Liver (tissue), 9 donors: ENCODE data around the gene ARHGAP1. TPM values are rescaled to one million over a fixed set of nuclear protein-coding genes. Genes with fewer than 3 reads are reported as not detected.

Experiments used
- DNase-seq: peaks from one replicate; pipeline ENCODE4 v3.0.0-alpha.2; 2017; ENCODE audit warnings: low spot score
- H3K27ac ChIP-seq, 2 donors: one replicate each; pipeline ENCODE4 v1.7.0; 2013; ENCODE audit warnings: inconsistent platforms in 2 of 2, low read length in 2 of 2, control low read depth in 1 of 2, low read depth in 1 of 2, mild to moderate bottlenecking in 1 of 2
- H3K27me3 ChIP-seq, 4 donors: one replicate each; pipeline versions ENCODE4 v1.6.1 to v1.7.0; 2013; ENCODE audit warnings: low read length in 3 of 4, inconsistent platforms in 1 of 4, mild to moderate bottlenecking in 1 of 4, moderate library complexity in 1 of 4; ENCODE audit not compliant: control insufficient read depth in 4 of 4, insufficient read depth in 4 of 4
- H3K36me3 ChIP-seq, 4 donors: one replicate each; pipeline versions ENCODE4 v1.6.1 to v1.7.0; 2013; ENCODE audit warnings: low read length in 3 of 4, mild to moderate bottlenecking in 3 of 4, low read depth in 1 of 4, moderate library complexity in 1 of 4; ENCODE audit not compliant: control insufficient read depth in 4 of 4, insufficient read depth in 3 of 4
- H3K4me1 ChIP-seq, 4 donors: one replicate each; pipeline versions ENCODE4 v1.6.1 to v1.7.0; 2013; ENCODE audit warnings: low read length in 3 of 4, mild to moderate bottlenecking in 3 of 4, moderate library complexity in 1 of 4; ENCODE audit not compliant: control insufficient read depth in 4 of 4, insufficient read depth in 4 of 4
- H3K4me3 ChIP-seq, 3 donors: one replicate each; pipeline versions ENCODE4 v1.6.1 to v1.7.0; 2013; ENCODE audit warnings: low read length in 3 of 3, control low read depth in 1 of 3, low read depth in 1 of 3, mild to moderate bottlenecking in 1 of 3
- H3K9ac ChIP-seq, 2 donors: one replicate each; pipeline ENCODE4 v1.7.0; 2013; ENCODE audit warnings: low read length in 2 of 2, mild to moderate bottlenecking in 2 of 2, moderate library complexity in 2 of 2, control low read depth in 1 of 2, low read depth in 1 of 2
- H3K9me3 ChIP-seq, 4 donors: one replicate each; pipeline versions ENCODE4 v1.6.1 to v1.7.0; 2013; ENCODE audit warnings: low read length in 3 of 4; ENCODE audit not compliant: control insufficient read depth in 4 of 4
- ATF3 ChIP-seq: IDR thresholded peaks from 2 replicates; pipeline ENCODE4 v1.6.1; 2016; ENCODE audit warnings: antibody characterized with exemption
- EGR1 ChIP-seq, 2 donors: IDR thresholded peaks; 2 replicates each; pipeline ENCODE4 v1.6.1; 2016 to 2018; ENCODE audit warnings: antibody characterized with exemption in 2 of 2, low read depth in 2 of 2
- FOXA1 ChIP-seq: IDR thresholded peaks from 2 replicates; pipeline ENCODE4 v1.6.1; 2016; ENCODE audit warnings: antibody characterized with exemption
- FOXA2 ChIP-seq: IDR thresholded peaks from 2 replicates; pipeline ENCODE4 v1.6.1; 2016; ENCODE audit warnings: antibody characterized with exemption
- HNF4A ChIP-seq, 2 donors: conservative IDR thresholded peaks; 2 replicates each; pipeline ENCODE4 v1.6.1; 2016; ENCODE audit warnings: antibody characterized with exemption in 2 of 2, mild to moderate bottlenecking in 2 of 2
- JUND ChIP-seq, 2 donors: IDR thresholded peaks; 2 replicates each; pipeline ENCODE4 v1.6.1; 2016; ENCODE audit warnings: antibody characterized with exemption in 2 of 2
- NR2F2 ChIP-seq: IDR thresholded peaks from 2 replicates; pipeline ENCODE4 v1.6.1; 2016; ENCODE audit warnings: antibody characterized with exemption
- RAD21 ChIP-seq, 2 donors: IDR thresholded peaks; 2 replicates each; pipeline ENCODE4 v1.6.1; 2016; ENCODE audit warnings: antibody characterized with exemption in 2 of 2, mild to moderate bottlenecking in 2 of 2
- RXRA ChIP-seq, 2 donors: IDR thresholded peaks; 2 replicates each; pipeline ENCODE4 v1.6.1; 2017 to 2018; ENCODE audit warnings: antibody characterized with exemption in 2 of 2, mild to moderate bottlenecking in 1 of 2
- SP1 ChIP-seq: IDR thresholded peaks from 2 replicates; pipeline ENCODE4 v1.6.1; 2018; ENCODE audit warnings: antibody characterized with exemption, mild to moderate bottlenecking
- YY1 ChIP-seq: IDR thresholded peaks from 2 replicates; pipeline ENCODE4 v1.6.1; 2016; ENCODE audit warnings: antibody characterized with exemption, mild to moderate bottlenecking
- WGBS: extraction: QIAGEN DNeasy Blood & Tissue Kit; methylation state at CpG from one replicate; pipeline ENCODE4 v1.1.7; 2013; 5-methylcytosine and 5-hydroxymethylcytosine counted together
- polyA plus RNA-seq, 2 donors: library from polyadenylated mRNA; stranded (reverse) in 1 of 2; unstranded in 1 of 2; fragments of 200-250 nt in 1 of 2; fragments of >200 nt in 1 of 2; fragmentation: Nextera tagmentation in 1 of 2; extraction: Ambion mirVana in 1 of 2; gene quantifications; one replicate each; pipeline versions ENCODE4 v1.2.1 to v1.2.3, GENCODE V29; 2013 to 2015
- total RNA-seq, 2 donors: library from RNA; depleted of rRNA; stranded (reverse); fragments of >200 nt; gene quantifications; one replicate each; pipeline ENCODE4 v1.2.3, GENCODE V29; 2014
- TF ChIP-seq, protein P1 (sequence below): IDR thresholded peaks from 2 replicates; pipeline ENCODE4 v1.6.1; 2016; ENCODE audit warnings: antibody characterized with exemption
- TF ChIP-seq, protein P2 (sequence below): IDR thresholded peaks from 2 replicates; pipeline ENCODE4 v1.6.1; 2016; ENCODE audit warnings: antibody characterized with exemption
- TF ChIP-seq, protein P3 (sequence below): fragments of 150-350 bp; IDR thresholded peaks from 2 replicates; pipeline ENCODE4 v1.5.1; 2017; ENCODE audit warnings: improper control_type of control experiment, low read depth, low read length; ENCODE audit not compliant: missing input control
- donor health status: healthy.
- donor health status: healthy.
- donor health status: healthy.
- donor health status: healthy.
- donor health status: healthy.

The ARHGAP1 gene
- total and polyA plus RNA-seq, 4 donors = 10.9 to 21.9 (median 20.1) TPM

DNA sequence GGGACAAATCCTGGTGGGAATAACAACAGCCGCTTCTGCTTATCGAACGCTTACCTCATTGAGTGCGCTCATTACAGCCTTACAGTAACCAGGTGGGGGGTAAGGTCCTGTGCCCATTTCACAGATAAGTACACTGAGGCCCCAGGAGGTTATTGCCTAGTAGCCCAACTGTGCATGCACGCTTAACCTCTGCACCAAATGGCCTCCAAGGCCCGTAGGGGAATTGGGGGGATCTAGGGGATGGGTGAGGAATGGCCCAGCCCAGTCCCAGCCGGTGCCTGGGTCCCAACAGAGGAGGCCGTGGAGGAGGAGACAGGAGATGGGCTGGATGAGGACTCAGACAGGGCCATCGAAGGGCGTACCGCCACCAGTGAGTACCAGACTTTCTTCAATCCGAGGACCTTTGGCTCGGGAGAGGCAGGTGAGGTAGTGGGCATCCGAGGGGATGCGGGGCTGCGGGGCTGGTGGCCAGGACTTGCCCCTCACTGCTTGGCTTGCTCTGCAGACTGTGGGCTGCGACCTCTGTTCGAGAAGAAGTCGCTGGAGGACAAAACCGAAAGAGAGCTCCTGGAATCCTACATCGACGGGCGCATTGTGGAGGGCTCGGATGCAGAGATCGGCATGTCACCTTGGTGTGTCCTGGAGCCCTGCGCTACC, 25.9 kb upstream of the ARHGAP1 start (continued):
- TF ChIP-seq, protein P1, sequence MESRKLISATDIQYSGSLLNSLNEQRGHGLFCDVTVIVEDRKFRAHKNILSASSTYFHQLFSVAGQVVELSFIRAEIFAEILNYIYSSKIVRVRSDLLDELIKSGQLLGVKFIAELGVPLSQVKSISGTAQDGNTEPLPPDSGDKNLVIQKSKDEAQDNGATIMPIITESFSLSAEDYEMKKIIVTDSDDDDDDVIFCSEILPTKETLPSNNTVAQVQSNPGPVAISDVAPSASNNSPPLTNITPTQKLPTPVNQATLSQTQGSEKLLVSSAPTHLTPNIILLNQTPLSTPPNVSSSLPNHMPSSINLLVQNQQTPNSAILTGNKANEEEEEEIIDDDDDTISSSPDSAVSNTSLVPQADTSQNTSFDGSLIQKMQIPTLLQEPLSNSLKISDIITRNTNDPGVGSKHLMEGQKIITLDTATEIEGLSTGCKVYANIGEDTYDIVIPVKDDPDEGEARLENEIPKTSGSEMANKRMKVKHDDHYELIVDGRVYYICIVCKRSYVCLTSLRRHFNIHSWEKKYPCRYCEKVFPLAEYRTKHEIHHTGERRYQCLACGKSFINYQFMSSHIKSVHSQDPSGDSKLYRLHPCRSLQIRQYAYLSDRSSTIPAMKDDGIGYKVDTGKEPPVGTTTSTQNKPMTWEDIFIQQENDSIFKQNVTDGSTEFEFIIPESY = no peak
- TF ChIP-seq, protein P2, sequence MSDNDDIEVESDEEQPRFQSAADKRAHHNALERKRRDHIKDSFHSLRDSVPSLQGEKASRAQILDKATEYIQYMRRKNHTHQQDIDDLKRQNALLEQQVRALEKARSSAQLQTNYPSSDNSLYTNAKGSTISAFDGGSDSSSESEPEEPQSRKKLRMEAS = no peak

- H3K9ac ChIP-seq = no peak overlapping the region
- H3K4me1 ChIP-seq = peaks cover 9 to 63% (median 37%) of the 10 kb centered on the region in 4 donors
- no peak for TF ChIP-seq HNF4A (conservative IDR thresholded peaks at IDR 0.05)
- TF ChIP-seq, protein P3, sequence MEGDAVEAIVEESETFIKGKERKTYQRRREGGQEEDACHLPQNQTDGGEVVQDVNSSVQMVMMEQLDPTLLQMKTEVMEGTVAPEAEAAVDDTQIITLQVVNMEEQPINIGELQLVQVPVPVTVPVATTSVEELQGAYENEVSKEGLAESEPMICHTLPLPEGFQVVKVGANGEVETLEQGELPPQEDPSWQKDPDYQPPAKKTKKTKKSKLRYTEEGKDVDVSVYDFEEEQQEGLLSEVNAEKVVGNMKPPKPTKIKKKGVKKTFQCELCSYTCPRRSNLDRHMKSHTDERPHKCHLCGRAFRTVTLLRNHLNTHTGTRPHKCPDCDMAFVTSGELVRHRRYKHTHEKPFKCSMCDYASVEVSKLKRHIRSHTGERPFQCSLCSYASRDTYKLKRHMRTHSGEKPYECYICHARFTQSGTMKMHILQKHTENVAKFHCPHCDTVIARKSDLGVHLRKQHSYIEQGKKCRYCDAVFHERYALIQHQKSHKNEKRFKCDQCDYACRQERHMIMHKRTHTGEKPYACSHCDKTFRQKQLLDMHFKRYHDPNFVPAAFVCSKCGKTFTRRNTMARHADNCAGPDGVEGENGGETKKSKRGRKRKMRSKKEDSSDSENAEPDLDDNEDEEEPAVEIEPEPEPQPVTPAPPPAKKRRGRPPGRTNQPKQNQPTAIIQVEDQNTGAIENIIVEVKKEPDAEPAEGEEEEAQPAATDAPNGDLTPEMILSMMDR = no peak
- no peak for TF ChIP-seq RXRA (IDR thresholded peaks at IDR 0.05)
- TF ChIP-seq FOXA1 = no peak
- TF ChIP-seq YY1 = no peak
- TF ChIP-seq RAD21 (IDR thresholded peaks at IDR 0.05) = no peak
- TF ChIP-seq EGR1 (IDR thresholded peaks at IDR 0.05; ENCODE audit: low read depth in 2 of 2) = no peak
- TF ChIP-seq, protein P1 = no peak
- no peak for TF ChIP-seq SP1
- TF ChIP-seq FOXA2 = no peak
- TF ChIP-seq NR2F2 = no peak
- TF ChIP-seq ATF3 = no peak
- no peak for TF ChIP-seq JUND (IDR thresholded peaks at IDR 0.05)
- no peaks in the 10 kb centered on the region for H3K27me3 ChIP-seq
- WGBS = 88% methylated on average over 19 of the region's 19 CpGs
- H3K27ac ChIP-seq = no peak overlapping the region
- no peak for DNase-seq
- H3K36me3 ChIP-seq = peaks cover 15 to 50% (median 42%) of the 10 kb centered on the region in 4 donors
- H3K9me3 ChIP-seq = no peaks in the 10 kb centered on the region
- no peak overlapping the region for H3K4me3 ChIP-seq
Measured at GRCh38 chr11:46725338-46726205, 25.2 kb upstream of the ARHGAP1 start.
